OCI-LY7 (cell line): ENCODE results near the gene CCNA1. TPM values are rescaled to one million over a fixed set of nuclear protein-coding genes. Genes with fewer than 3 reads are reported as not detected.

Source experiments
- BruUV-seq: library from RNA; stranded (reverse); fragments of 400-500 nt; replicated peaks from 2 replicates; lab custom pipeline; 2021; lab: Mats Ljungman, UMichigan
- CTCF ChIA-PET: fragments of 300-600 bp; sonication (Branson Sonifier 250); formaldehyde crosslinking; loops from one replicate; lab custom pipeline; 2022; ENCODE audit warnings: antibody characterized with exemption; ENCODE audit not compliant: unreplicated experiment; lab: Charles Lee
- POLR2A ChIA-PET: fragments of 300-600 bp; sonication (Branson Sonifier 250); formaldehyde crosslinking; loops from one replicate; lab custom pipeline; 2022; ENCODE audit warnings: antibody characterized with exemption; lab: Charles Lee
- DNase-seq: peaks from one replicate; pipeline ENCODE4 v3.0.0-alpha.2; 2015; ENCODE audit warnings: low spot score
- H2AFZ ChIP-seq: fragments of 200-600 bp; sonication (generic), shearing (Covaris generic); 2 replicates; pipeline ENCODE4 v1.6.1; 2014; ENCODE audit warnings: mild to moderate bottlenecking, antibody characterized with exemption, low read length, moderate library complexity
- H3K27ac ChIP-seq: fragments of 200-600 bp; sonication (generic); 2 replicates; pipeline ENCODE4 v1.5.1; 2014; ENCODE audit warnings: mixed run types, low read depth, mild to moderate bottlenecking, moderate library complexity, low read length, inconsistent platforms; ENCODE audit not compliant: poor library complexity, severe bottlenecking
- H3K36me3 ChIP-seq: fragments of 200-600 bp; sonication (generic); 2 replicates; pipeline ENCODE4 v1.6.1; 2014; ENCODE audit warnings: mild to moderate bottlenecking, antibody characterized with exemption, low read length, moderate library complexity, mixed read lengths; ENCODE audit not compliant: insufficient read depth
- H3K4me1 ChIP-seq: fragments of 200-600 bp; sonication (generic); 2 replicates; pipeline ENCODE4 v1.5.1; 2014; ENCODE audit warnings: mild to moderate bottlenecking, low read length; ENCODE audit not compliant: insufficient read depth, poor library complexity, severe bottlenecking
- H3K4me2 ChIP-seq: fragments of 200-600 bp; sonication (generic); 2 replicates; pipeline ENCODE4 v1.6.1; 2014; ENCODE audit warnings: mild to moderate bottlenecking, low read length
- H3K4me3 ChIP-seq: fragments of 200-600 bp; sonication (generic); 2 replicates; pipeline ENCODE4 v1.5.1; 2014; ENCODE audit warnings: mild to moderate bottlenecking, low read depth, low read length; ENCODE audit not compliant: poor library complexity, severe bottlenecking
- H3K79me2 ChIP-seq: fragments of 200-600 bp; sonication (generic); 2 replicates; pipeline ENCODE4 v1.6.1; 2016; ENCODE audit warnings: low read depth, mild to moderate bottlenecking, low read length, moderate library complexity, mixed read lengths; ENCODE audit not compliant: insufficient read depth
- H3K9me2 ChIP-seq: fragments of 200-600 bp; sonication (generic); 2 replicates; pipeline ENCODE4 v1.6.1; 2016; ENCODE audit warnings: mild to moderate bottlenecking, low read length, mixed read lengths; ENCODE audit not compliant: insufficient read depth
- H3K9me3 ChIP-seq: fragments of 200-600 bp; sonication (generic); 2 replicates; pipeline ENCODE4 v1.6.1; 2014; ENCODE audit warnings: mild to moderate bottlenecking, mixed run types, low read length, mixed read lengths
- H4K20me1 ChIP-seq: fragments of 200-600 bp; sonication (generic); 2 replicates; pipeline ENCODE4 v1.6.1; 2014; ENCODE audit warnings: mild to moderate bottlenecking, antibody characterized with exemption, low read length, moderate library complexity, mixed read lengths; ENCODE audit not compliant: insufficient read depth
- CTCF ChIP-seq: fragments of 200-600 bp; sonication (generic); conservative IDR thresholded peaks from 2 replicates; pipeline ENCODE4 v1.5.1; 2014; ENCODE audit warnings: mild to moderate bottlenecking, antibody characterized with exemption, low read length, moderate library complexity, mixed read lengths
- EZH2phosphoT487 ChIP-seq: fragments of 200-600 bp; sonication (generic); IDR thresholded peaks from 2 replicates; pipeline ENCODE4 v1.6.1; 2018; ENCODE audit warnings: low read depth, borderline replicate concordance, mild to moderate bottlenecking, mixed run types, antibody characterized with exemption, low read length, moderate library complexity, mixed read lengths
- intact Hi-C: fragments of 100-400 bp; cut with micrococcal nuclease; formaldehyde crosslinking; loops from one replicate; pipeline ENCODE4 v1.10.0; 2022; ENCODE audit not compliant: unreplicated experiment
- total RNA-seq, 2 experiments: library from RNA; depleted of rRNA in 1 of 2; stranded (reverse); fragments of >200 nt in 1 of 2; shearing (Covaris generic) in 1 of 2; gene quantifications; 2 replicates each; pipeline ENCODE4 v1.2.3, GENCODE V29; 2014 to 2022

Gene CCNA1
- total RNA-seq, 2 experiments from 2014 or later = not detected

GRCh38 chr13:36405151-36405550 is 27.1 kb upstream of the CCNA1 start:
- H3K79me2 ChIP-seq = no peaks in the 10 kb centered on the region
- no peak for DNase-seq
- intact Hi-C loops = no loop called here
- H3K9me3 ChIP-seq = no peaks in the 10 kb centered on the region
- TF ChIP-seq CTCF (no peak), EZH2phosphoT487 (no peak)
- H3K27ac ChIP-seq = no peak overlapping the region
- no TSS peak for BruUV-seq
- no peaks in the 10 kb centered on the region for H3K9me2 ChIP-seq
- ChIA-PET CTCF (no interaction called here), POLR2A (no interaction called here)
- H3K36me3 ChIP-seq = no peaks in the 10 kb centered on the region
- no peaks in the 10 kb centered on the region for H3K4me1 ChIP-seq
- H3K4me3 ChIP-seq = no peak overlapping the region
- H4K20me1 ChIP-seq = no peaks in the 10 kb centered on the region
- H3K4me2 ChIP-seq = no peak overlapping the region
- H2AFZ ChIP-seq = no peak overlapping the region

- CTCF ChIA-PET = no interaction called here
- BruUV-seq = no TSS peak
- H2AFZ ChIP-seq = no peak overlapping the region
- POLR2A ChIA-PET = no interaction called here
- no peaks in the 10 kb centered on the region for H4K20me1 ChIP-seq
- no peaks in the 10 kb centered on the region for H3K9me3 ChIP-seq
- no peaks in the 10 kb centered on the region for H3K79me2 ChIP-seq
- intact Hi-C loops = no loop called here
- TF ChIP-seq EZH2phosphoT487 = no peak
- no peak for TF ChIP-seq CTCF
- no peak overlapping the region for H3K4me3 ChIP-seq
- DNase-seq = no peak
- no peaks in the 10 kb centered on the region for H3K9me2 ChIP-seq
- H3K4me2 ChIP-seq = no peak overlapping the region
- H3K36me3 ChIP-seq = no peaks in the 10 kb centered on the region
- H3K4me1 ChIP-seq = peaks cover 8% of the 10 kb centered on the region
- no peak overlapping the region for H3K27ac ChIP-seq
Measured at GRCh38 chr13:36412736-36413135, 19.6 kb upstream of the CCNA1 start.

- H3K79me2 ChIP-seq = no peaks in the 10 kb centered on the region
- no peak for DNase-seq
- no peaks in the 10 kb centered on the region for H3K9me3 ChIP-seq
- CTCF ChIA-PET = no interaction called here
- BruUV-seq = no TSS peak
- intact Hi-C loops = no loop called here
- H3K4me2 ChIP-seq = no peak overlapping the region
- H3K4me3 ChIP-seq = no peak overlapping the region
- no peaks in the 10 kb centered on the region for H3K9me2 ChIP-seq
- POLR2A ChIA-PET = no interaction called here
- no peak overlapping the region for H2AFZ ChIP-seq
- TF ChIP-seq CTCF (no peak), EZH2phosphoT487 (no peak)
- H3K36me3 ChIP-seq = no peaks in the 10 kb centered on the region
- no peaks in the 10 kb centered on the region for H4K20me1 ChIP-seq
- no peak overlapping the region for H3K27ac ChIP-seq
- H3K4me1 ChIP-seq = peaks cover 8% of the 10 kb centered on the region
Measured at GRCh38 chr13:36413161-36413560, 19.1 kb upstream of the CCNA1 start.
